AG04449 (cell line): Measurements from ENCODE around the gene PRSS2.
"Not testable (repeated sequence)": the region's sequence is repeated elsewhere in the genome, so short reads cannot be mapped to it uniquely, and the experiment has no call there.

ENCODE experiments used
- CTCF ChIA-PET: fragments of 350-600 bp; formaldehyde crosslinking; extraction: SDS; loops from one replicate; lab custom pipeline; 2021; ENCODE audit warnings: antibody characterized with exemption; lab: Yijun Ruan, JAX
- POLR2A ChIA-PET: fragments of 400-600, 350-600 bp; formaldehyde crosslinking; extraction: SDS; loops from one replicate; lab custom pipeline; 2020; ENCODE audit warnings: antibody characterized with exemption, inconsistent platforms; lab: Yijun Ruan, JAX
- DNase-seq: peaks from one replicate; pipeline ENCODE4 v3.0.0-alpha.2; 2010; ENCODE audit warnings: low read depth, low spot score
- H3K4me3 ChIP-seq: 2 replicates; pipeline ENCODE4 v1.5.1; 2011; ENCODE audit warnings: low read depth, mild to moderate bottlenecking, control low read depth, low read length
- CTCF ChIP-seq: IDR thresholded peaks from one replicate; pipeline ENCODE4 v1.5.1; 2011; ENCODE audit warnings: mild to moderate bottlenecking, moderate library complexity, low read length, control low read depth, inconsistent platforms; ENCODE audit not compliant: insufficient read depth; ENCODE audit errors: missing control alignments

PRSS2 gene

DNA sequence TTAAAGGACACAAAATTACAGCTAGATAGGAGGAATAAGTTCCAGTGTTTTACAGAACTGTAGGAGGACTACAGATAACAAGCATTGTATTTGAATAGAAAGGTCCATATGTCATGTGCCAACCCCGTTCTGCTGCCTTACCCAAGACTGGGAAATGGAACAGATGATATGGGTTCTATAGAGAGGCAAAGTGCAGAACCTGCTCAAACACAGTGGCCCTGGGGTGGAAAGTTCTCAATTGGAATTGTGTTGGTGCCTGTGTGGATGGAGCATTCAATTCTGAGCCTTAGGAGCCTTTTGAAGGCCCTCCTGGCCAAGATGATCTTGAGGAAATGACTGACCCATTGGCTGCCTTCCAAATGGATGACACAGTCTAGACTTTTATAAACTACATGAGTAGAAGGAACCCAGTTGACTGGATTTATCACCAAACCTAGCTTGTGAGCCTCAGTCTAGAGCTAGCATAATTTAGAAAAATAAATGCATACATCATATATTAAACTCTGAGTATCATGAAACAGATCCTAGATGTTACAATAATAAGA is 25.6 kb upstream of the PRSS2 start:
- ChIA-PET POLR2A (no interaction called here), CTCF (no interaction called here)

GRCh38 chr7:142745745-142746144 is 25.0 kb upstream of the PRSS2 start:
- ChIA-PET POLR2A (no interaction called here), CTCF (no interaction called here)
- no peak for DNase-seq
- TF ChIP-seq CTCF: no peak
- no peak overlapping the region for H3K4me3 ChIP-seq

More for the DNA sequence above, 25.6 kb upstream of the PRSS2 start:
- no peak for DNase-seq
- no peak for TF ChIP-seq CTCF
- H3K4me3 ChIP-seq: no peak overlapping the region

DNA sequence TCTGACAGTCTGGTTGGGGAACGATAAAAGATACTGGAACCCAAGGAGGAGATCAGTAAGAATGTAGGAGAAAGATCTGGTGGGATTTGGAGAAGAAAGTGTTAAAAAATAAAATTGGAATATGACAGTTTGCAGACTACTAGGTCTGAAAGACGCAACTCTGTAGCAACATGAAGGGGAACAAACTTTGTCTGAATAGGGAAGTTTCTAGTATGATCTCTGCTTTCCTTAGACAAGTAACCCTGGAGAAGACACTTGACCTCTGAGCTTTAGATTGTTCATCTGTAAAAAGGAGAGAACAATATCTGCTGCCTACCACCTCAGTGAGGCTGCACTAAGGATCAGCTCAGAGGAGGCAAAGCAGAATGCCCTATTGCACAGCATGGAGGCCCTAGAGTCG is 24.5 kb upstream of the PRSS2 start:
- DNase-seq: no peak
- CTCF ChIA-PET: no interaction called here
- no peak overlapping the region for H3K4me3 ChIP-seq
- POLR2A ChIA-PET: no interaction called here
- TF ChIP-seq CTCF: no peak

DNA sequence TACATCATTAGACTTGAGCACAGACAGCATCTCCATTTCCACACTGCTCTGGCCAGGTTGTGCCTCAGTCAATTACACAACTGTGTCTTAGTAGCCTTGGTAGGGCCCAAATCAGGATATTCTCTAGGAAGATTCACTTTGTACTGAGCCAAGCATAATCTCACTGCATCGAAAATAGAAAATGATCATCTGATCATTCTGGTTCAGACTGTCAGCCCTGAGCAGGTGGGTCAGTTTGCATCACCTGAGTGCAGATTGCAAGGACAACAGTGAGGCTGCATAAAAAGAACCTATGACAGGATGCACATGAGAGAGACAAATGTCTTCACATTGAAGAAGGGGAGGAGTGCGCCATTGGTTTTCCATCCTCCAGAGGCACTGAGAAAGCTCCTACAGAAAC is 22.4 kb upstream of the PRSS2 start:
- DNase-seq, CTCF ChIA-PET, H3K4me3 ChIP-seq, POLR2A ChIA-PET: not testable (repeated sequence)

DNA sequence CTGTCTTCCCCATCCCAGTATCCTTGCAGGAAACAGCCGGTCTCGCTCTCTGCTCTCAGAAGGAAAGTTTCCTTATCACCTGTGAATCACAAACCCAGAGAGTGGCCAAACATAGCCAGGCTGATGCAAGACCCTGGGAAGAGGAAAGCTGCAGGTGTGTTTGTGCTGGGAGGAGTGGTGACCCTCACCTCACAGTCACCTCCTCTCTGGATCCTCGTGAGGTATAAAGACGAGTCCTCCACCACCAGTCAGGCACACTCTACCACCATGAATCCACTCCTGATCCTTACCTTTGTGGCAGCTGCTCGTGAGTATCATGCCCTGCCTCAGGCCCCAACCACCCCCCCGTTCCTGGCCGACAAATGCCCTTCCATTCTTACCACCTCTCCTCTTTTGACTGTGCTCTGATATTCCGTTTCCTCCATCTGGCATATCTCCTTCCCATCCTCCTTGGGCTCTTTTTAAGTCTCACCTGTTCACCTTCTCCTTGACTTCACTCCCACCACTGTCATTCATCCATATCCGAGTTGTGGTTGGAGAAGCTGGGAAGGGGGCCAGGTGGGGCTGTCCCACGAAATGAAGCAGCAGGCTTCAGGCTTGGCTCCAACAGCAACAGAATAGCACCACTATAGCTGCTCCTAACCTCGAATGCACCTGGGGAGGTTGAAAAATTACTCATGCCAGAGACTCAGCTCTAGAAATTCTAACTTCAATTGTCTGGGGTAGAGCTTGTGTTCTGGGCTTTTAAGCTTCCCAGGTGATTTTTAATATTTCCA is 21.4 kb upstream of the PRSS2 start, which contains the start of gene PRSS1:
TSS of gene PRSS1 (plus strand) at position 255 of the 776 bp plus-strand sequence. CDS start at position 268, 13 bp downstream.
- H3K4me3 ChIP-seq: no peak within 1 kb of the TSS
- TF ChIP-seq CTCF: no peak
- ChIA-PET CTCF (interaction anchor here (1.0 to 1.9 kb wide), 2 partner anchors 33 to 37 kb away, joined by 3 to 4 read pairs; no protein-coding TSS in a partner anchor), POLR2A (no interaction called here)
- DNase-seq: no peak

DNA sequence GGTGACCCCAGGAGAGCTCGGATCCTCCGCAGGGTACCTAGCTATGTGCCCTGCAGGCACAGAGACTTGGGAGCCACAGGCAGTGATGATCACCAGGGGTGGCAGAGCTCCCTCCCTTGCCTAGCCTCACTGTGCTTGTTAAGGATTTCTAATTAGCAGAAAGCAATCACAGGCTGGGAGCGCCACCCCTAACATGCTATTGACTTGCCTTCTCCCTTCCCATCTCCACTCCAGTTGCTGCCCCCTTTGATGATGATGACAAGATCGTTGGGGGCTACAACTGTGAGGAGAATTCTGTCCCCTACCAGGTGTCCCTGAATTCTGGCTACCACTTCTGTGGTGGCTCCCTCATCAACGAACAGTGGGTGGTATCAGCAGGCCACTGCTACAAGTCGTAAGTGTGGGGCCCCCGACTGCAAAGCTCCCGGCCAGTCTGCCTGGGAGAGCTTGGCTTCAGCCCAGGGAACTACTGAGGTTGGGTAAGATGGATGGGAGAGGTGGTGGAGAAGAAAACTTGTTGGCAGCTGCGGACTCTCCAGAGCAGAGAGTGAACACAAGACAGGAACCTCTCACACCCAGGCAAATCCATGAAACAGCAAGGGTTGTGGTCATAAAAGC is 20.3 kb upstream of the PRSS2 start:
- no peak for DNase-seq
- CTCF ChIA-PET: interaction anchor here (1.0 to 1.9 kb wide), 2 partner anchors 32 to 38 kb away, joined by 3 to 4 read pairs; no protein-coding TSS in a partner anchor
- no peak for TF ChIP-seq CTCF
- no peak overlapping the region for H3K4me3 ChIP-seq
- POLR2A ChIA-PET: no interaction called here

DNA sequence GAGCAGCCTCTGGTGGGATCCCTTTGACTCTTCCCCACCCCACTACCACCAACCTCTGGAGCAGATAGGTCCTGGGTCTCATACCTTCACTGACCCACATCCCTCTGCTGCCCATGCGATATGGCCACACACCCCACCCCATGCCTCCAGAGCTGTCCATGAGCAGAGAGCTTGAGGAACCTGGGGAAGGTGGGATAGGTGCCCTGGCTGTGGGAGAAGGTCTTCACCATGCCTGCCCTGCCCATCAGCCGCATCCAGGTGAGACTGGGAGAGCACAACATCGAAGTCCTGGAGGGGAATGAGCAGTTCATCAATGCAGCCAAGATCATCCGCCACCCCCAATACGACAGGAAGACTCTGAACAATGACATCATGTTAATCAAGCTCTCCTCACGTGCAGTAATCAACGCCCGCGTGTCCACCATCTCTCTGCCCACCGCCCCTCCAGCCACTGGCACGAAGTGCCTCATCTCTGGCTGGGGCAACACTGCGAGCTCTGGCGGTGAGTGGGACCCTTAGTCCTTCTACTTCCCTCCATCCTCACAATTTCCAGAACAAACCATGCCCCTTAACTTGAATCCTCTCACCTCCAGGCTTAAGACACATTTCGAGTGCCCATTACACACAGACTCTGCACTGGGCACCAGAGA is 19.1 kb upstream of the PRSS2 start:
- H3K4me3 ChIP-seq, CTCF ChIA-PET, POLR2A ChIA-PET, DNase-seq: not testable (repeated sequence)
